ENCODE data around the gene ERCC1.

Gene ERCC1

DNA sequence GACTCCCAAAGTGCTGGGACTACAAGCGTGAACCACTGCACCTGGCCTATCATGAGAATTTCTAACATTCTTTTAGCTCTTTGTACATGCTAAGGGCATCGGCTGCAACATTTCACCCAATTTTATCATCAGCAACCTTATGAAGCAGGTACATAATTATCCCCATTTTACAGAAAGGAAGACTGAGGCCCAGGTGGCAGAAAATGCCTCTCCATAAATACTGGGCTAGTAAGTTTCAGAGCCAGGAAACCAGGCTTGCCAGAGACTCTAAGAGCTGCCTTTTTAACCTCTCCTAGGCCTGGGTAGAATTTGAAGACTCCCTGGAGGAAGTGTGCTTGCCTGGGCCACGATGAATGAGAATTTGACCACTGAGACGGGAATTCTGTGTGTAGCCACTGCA, 55.6 kb downstream of the ERCC1 start:
- no peak for TF ChIP-seq EZH2phosphoT487 (conservative IDR thresholded peaks at IDR 0.05; ENCODE audit: low read length)
- TF ChIP-seq, protein P1, sequence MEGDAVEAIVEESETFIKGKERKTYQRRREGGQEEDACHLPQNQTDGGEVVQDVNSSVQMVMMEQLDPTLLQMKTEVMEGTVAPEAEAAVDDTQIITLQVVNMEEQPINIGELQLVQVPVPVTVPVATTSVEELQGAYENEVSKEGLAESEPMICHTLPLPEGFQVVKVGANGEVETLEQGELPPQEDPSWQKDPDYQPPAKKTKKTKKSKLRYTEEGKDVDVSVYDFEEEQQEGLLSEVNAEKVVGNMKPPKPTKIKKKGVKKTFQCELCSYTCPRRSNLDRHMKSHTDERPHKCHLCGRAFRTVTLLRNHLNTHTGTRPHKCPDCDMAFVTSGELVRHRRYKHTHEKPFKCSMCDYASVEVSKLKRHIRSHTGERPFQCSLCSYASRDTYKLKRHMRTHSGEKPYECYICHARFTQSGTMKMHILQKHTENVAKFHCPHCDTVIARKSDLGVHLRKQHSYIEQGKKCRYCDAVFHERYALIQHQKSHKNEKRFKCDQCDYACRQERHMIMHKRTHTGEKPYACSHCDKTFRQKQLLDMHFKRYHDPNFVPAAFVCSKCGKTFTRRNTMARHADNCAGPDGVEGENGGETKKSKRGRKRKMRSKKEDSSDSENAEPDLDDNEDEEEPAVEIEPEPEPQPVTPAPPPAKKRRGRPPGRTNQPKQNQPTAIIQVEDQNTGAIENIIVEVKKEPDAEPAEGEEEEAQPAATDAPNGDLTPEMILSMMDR (IDR thresholded peaks at IDR 0.05; ENCODE audit: insufficient read depth, low read length, poor library complexity, severe bottlenecking): no peak
- H2AFZ ChIP-seq (ENCODE audit: low read depth, low read length, severe bottlenecking): no peak overlapping the region

DNA sequence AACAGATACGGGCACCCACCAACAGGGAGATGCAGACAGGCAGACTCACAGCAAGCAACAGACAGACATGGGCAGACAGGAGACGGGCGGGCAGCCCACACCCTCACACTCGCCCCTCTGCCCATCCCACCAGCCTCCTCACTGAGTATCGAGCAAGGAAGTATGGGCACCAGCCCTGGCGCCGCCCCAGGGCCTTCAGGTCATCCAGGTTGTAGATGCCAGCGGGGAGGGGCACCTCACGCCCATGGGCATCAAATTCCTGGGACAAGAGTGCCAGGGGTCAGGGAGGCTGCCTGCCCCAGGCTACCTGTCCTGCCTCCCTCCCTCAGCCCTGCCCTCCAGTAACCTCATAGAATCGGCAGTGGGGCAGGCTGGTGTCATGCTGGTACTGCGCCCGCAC, 59.0 kb downstream of the ERCC1 start:
- no peak overlapping the region for H3K27ac ChIP-seq (ENCODE audit: low read depth, low read length)
- no peaks in the 10 kb centered on the region for H3K9me3 ChIP-seq (ENCODE audit: insufficient read depth, low read length)
- no peaks in the 10 kb centered on the region for H3K27me3 ChIP-seq (ENCODE audit: low read length)
- H3K9me2 ChIP-seq (replicated peaks; ENCODE audit: insufficient read depth, low read length): no peaks in the 10 kb centered on the region
- no peaks in the 10 kb centered on the region for H3K36me3 ChIP-seq (ENCODE audit: low read length)
- H2AFZ ChIP-seq (ENCODE audit: low read depth, low read length, severe bottlenecking): no peak overlapping the region
- H4K20me1 ChIP-seq (ENCODE audit: low read depth, low read length): no peaks in the 10 kb centered on the region
- no peaks in the 10 kb centered on the region for H3K79me2 ChIP-seq (ENCODE audit: insufficient read depth, low read length)
- TF ChIP-seq, protein P1 (IDR thresholded peaks at IDR 0.05; ENCODE audit: insufficient read depth, low read length, poor library complexity, severe bottlenecking): no peak
- no peak for TF ChIP-seq EZH2phosphoT487 (conservative IDR thresholded peaks at IDR 0.05; ENCODE audit: low read length)
- H3K4me3 ChIP-seq (ENCODE audit: insufficient read depth, low read length, poor library complexity, severe bottlenecking): no peak overlapping the region
- H3K9ac ChIP-seq (ENCODE audit: low read length): no peak overlapping the region
- H3K4me2 ChIP-seq (ENCODE audit: low read depth, low read length, poor library complexity, severe bottlenecking): no peak overlapping the region
- H3F3A ChIP-seq (ENCODE audit: insufficient read depth): no peaks in the 10 kb centered on the region

More for the DNA sequence above, 55.6 kb downstream of the ERCC1 start:
- Histone ChIP-seq H3K9me2 (replicated peaks; ENCODE audit: insufficient read depth, low read length) (no peaks in the 10 kb centered on the region), H3F3A (ENCODE audit: insufficient read depth) (no peaks in the 10 kb centered on the region), H3K4me3 (ENCODE audit: insufficient read depth, low read length, poor library complexity, severe bottlenecking) (no peak overlapping the region), H3K27ac (ENCODE audit: low read depth, low read length) (no peak overlapping the region), H3K79me2 (ENCODE audit: insufficient read depth, low read length) (no peaks in the 10 kb centered on the region), H3K4me2 (ENCODE audit: low read depth, low read length, poor library complexity, severe bottlenecking) (no peak overlapping the region), H3K9me3 (ENCODE audit: insufficient read depth, low read length) (no peaks in the 10 kb centered on the region), H3K27me3 (ENCODE audit: low read length) (no peaks in the 10 kb centered on the region), H3K9ac (ENCODE audit: low read length) (no peak overlapping the region), H3K36me3 (ENCODE audit: low read length) (no peaks in the 10 kb centered on the region), H4K20me1 (ENCODE audit: low read depth, low read length) (no peaks in the 10 kb centered on the region)

DNA sequence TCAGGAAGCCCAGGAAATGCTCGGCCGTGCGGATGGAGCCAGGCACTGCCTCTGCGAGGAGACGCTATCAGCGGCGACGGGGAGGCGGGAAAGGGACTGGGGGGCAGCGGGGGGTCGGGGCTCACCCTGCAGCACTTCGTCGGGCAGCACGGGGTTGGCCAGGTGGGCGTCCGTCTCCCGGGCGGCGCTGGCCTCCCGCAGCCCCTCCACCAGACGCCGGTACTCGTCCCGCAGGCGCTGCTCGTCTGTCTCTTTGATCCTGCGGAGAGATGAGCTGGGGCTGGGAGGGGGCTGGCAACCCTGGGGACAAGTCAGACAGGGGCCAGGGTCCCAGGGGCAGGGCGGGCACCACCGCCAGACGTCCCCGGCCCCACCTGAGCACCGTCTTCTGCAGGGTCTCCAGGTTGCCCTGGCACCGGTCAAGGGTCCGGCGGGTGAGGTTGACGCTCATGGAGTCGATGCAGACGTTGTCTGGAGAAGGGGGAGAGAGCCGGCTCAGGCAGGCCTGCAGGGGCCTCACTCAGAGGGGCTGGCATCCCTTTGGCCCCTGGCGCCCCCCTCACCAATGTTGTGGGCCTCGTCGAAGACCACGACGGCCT, 59.8 kb downstream of the ERCC1 start:
- Histone ChIP-seq H3K9ac (ENCODE audit: low read length) (no peak overlapping the region), H2AFZ (ENCODE audit: low read depth, low read length, severe bottlenecking) (no peak overlapping the region), H3K27ac (ENCODE audit: low read depth, low read length) (no peak overlapping the region), H4K20me1 (ENCODE audit: low read depth, low read length) (no peaks in the 10 kb centered on the region), H3K9me3 (ENCODE audit: insufficient read depth, low read length) (no peaks in the 10 kb centered on the region), H3F3A (ENCODE audit: insufficient read depth) (no peaks in the 10 kb centered on the region), H3K79me2 (ENCODE audit: insufficient read depth, low read length) (no peaks in the 10 kb centered on the region), H3K27me3 (ENCODE audit: low read length) (no peaks in the 10 kb centered on the region), H3K4me2 (ENCODE audit: low read depth, low read length, poor library complexity, severe bottlenecking) (no peak overlapping the region), H3K4me3 (ENCODE audit: insufficient read depth, low read length, poor library complexity, severe bottlenecking) (no peak overlapping the region), H3K36me3 (ENCODE audit: low read length) (no peaks in the 10 kb centered on the region), H3K9me2 (replicated peaks; ENCODE audit: insufficient read depth, low read length) (no peaks in the 10 kb centered on the region)
- TF ChIP-seq, protein P1 (IDR thresholded peaks at IDR 0.05; ENCODE audit: insufficient read depth, low read length, poor library complexity, severe bottlenecking): no peak
- no peak for TF ChIP-seq EZH2phosphoT487 (conservative IDR thresholded peaks at IDR 0.05; ENCODE audit: low read length)
